Activated CD4-positive, alpha-beta memory T cell treated with anti-CD3 and anti-CD28 coated beads for 36 hours (primary cell): Measurements from ENCODE around the gene TBC1D2. TPM values are rescaled to one million over a fixed set of nuclear protein-coding genes. Genes with fewer than 3 reads are reported as not detected.

Experiments used
- CTCF ChIA-PET: fragments of 350-600 bp; sonication (Branson Sonifier 250); formaldehyde crosslinking; loops from one replicate; lab custom pipeline; 2021; ENCODE audit warnings: antibody characterized with exemption, inconsistent platforms; lab: Charles Lee
- POLR2A ChIA-PET: fragments of 350-600 bp; sonication (Branson Sonifier 250); formaldehyde crosslinking; loops from one replicate; lab custom pipeline; 2021; ENCODE audit warnings: antibody characterized with exemption; lab: Charles Lee
- DNase-seq: peaks from one replicate; pipeline ENCODE4 v3.0.0-alpha.2; 2020
- H3K27ac Mint-ChIP-seq: one replicate; pipeline ENCODE4 v1.8.0; 2021; ENCODE audit warnings: mixed read lengths
- H3K27me3 Mint-ChIP-seq: one replicate; pipeline ENCODE4 v1.8.0; 2021; ENCODE audit warnings: mixed read lengths
- H3K36me3 Mint-ChIP-seq: one replicate; pipeline ENCODE4 v1.8.0; 2021; ENCODE audit warnings: mixed read lengths
- H3K4me1 Mint-ChIP-seq: one replicate; pipeline ENCODE4 v1.8.0; 2021; ENCODE audit warnings: low read depth, mixed read lengths
- H3K4me3 Mint-ChIP-seq: one replicate; pipeline ENCODE4 v1.8.0; 2021; ENCODE audit warnings: mild to moderate bottlenecking, mixed read lengths
- H3K9me3 Mint-ChIP-seq: one replicate; pipeline ENCODE4 v1.8.0; 2021; ENCODE audit warnings: mixed read lengths
- intact Hi-C: fragments of 100-400 bp; cut with micrococcal nuclease; formaldehyde crosslinking; loops from one replicate; pipeline ENCODE4 v1.15.1; 2023
- total RNA-seq, 2 experiments: library from RNA; stranded (reverse); gene quantifications; one replicate each; pipeline ENCODE4 v1.2.3, GENCODE V29; 2021

TBC1D2 gene
- total RNA-seq, 2 experiments from 2014 or later = 5.2 to 5.3 TPM

GRCh38 chr9:98211260-98211659 lies 44.2 kb downstream of the TBC1D2 start:
- Mint-ChIP-seq H3K27ac (no peak overlapping the region), H3K4me1 (no peaks in the 10 kb centered on the region), H3K27me3 (no peaks in the 10 kb centered on the region), H3K36me3 (peaks cover 7% of the 10 kb centered on the region), H3K4me3 (no peak overlapping the region), H3K9me3 (no peaks in the 10 kb centered on the region)
- intact Hi-C loops = no loop called here
- CTCF ChIA-PET = no interaction called here
- POLR2A ChIA-PET = interaction anchor here (0.7 kb wide), 1 partner anchor 44 kb away, joined by 4 read pairs; the partner anchor contains the start of gene TBC1D2
- no peak for DNase-seq

- no peaks in the 10 kb centered on the region for H3K27me3 Mint-ChIP-seq
- H3K4me3 Mint-ChIP-seq = no peak overlapping the region
- H3K36me3 Mint-ChIP-seq = peaks cover 7% of the 10 kb centered on the region
- no peaks in the 10 kb centered on the region for H3K9me3 Mint-ChIP-seq
- DNase-seq = no peak
- POLR2A ChIA-PET = no interaction called here
- H3K27ac Mint-ChIP-seq = no peak overlapping the region
- intact Hi-C loops = no loop called here
- CTCF ChIA-PET = interaction anchor here (0.5 kb wide), 1 partner anchor 96 kb away, joined by 3 read pairs; no protein-coding TSS in a partner anchor
- peaks cover 2% of the 10 kb centered on the region for H3K4me1 Mint-ChIP-seq
Measured at GRCh38 chr9:98210435-98210834, 45.0 kb downstream of the TBC1D2 start.

GRCh38 chr9:98209530-98209929 lies 45.9 kb downstream of the TBC1D2 start:
- Mint-ChIP-seq H3K9me3 (no peaks in the 10 kb centered on the region), H3K27ac (no peak overlapping the region), H3K36me3 (peaks cover 7% of the 10 kb centered on the region), H3K27me3 (no peaks in the 10 kb centered on the region), H3K4me1 (peaks cover 2% of the 10 kb centered on the region), H3K4me3 (no peak overlapping the region)
- intact Hi-C loops = loop anchor here (5.0 kb wide), 1 partner anchor 92 kb away; the partner anchor contains the start of gene TRIM14
- DNase-seq = no peak
- POLR2A ChIA-PET = no interaction called here
- CTCF ChIA-PET = no interaction called here

- Mint-ChIP-seq H3K9me3 (no peaks in the 10 kb centered on the region), H3K4me1 (peaks cover 2% of the 10 kb centered on the region), H3K27ac (no peak overlapping the region), H3K4me3 (no peak overlapping the region), H3K27me3 (no peaks in the 10 kb centered on the region), H3K36me3 (peaks cover 7% of the 10 kb centered on the region)
- CTCF ChIA-PET = interaction anchor here (3.9 to 6.4 kb wide), 2 partner anchors 16 to 55 kb away, joined by 46 to 47 read pairs; partner anchors contain the start of gene CORO2A
- POLR2A ChIA-PET = no interaction called here
- DNase-seq = no peak
- intact Hi-C loops = loop anchor here (5.0 kb wide), 1 partner anchor 91 kb away; the partner anchor contains the start of gene TRIM14
Measured at GRCh38 chr9:98208635-98209034, 46.8 kb downstream of the TBC1D2 start.

- no peak for DNase-seq
- H3K27me3 Mint-ChIP-seq = no peaks in the 10 kb centered on the region
- H3K27ac Mint-ChIP-seq = no peak overlapping the region
- ChIA-PET POLR2A (interaction anchor here (0.5 kb wide), 1 partner anchor 49 kb away, joined by 4 read pairs; no protein-coding TSS in a partner anchor), CTCF (interaction anchor here (1.6 to 6.4 kb wide), 4 partner anchors 15 to 134 kb away, joined by 5 to 47 read pairs (median 34); partner anchors contain the start of genes CORO2A and TBC1D2)
- H3K36me3 Mint-ChIP-seq = peaks cover 7% of the 10 kb centered on the region
- intact Hi-C loops = loop anchor here (5.0 kb wide), 1 partner anchor 90 kb away; the partner anchor contains the start of gene TRIM14
- H3K4me3 Mint-ChIP-seq = no peak overlapping the region
- H3K4me1 Mint-ChIP-seq = peaks cover 2% of the 10 kb centered on the region
- no peaks in the 10 kb centered on the region for H3K9me3 Mint-ChIP-seq
Measured at GRCh38 chr9:98207606-98208005, 47.8 kb downstream of the TBC1D2 start.

GRCh38 chr9:98206754-98207153 lies 48.7 kb downstream of the TBC1D2 start:
- Mint-ChIP-seq H3K36me3 (peaks cover 3% of the 10 kb centered on the region), H3K4me1 (peaks cover 2% of the 10 kb centered on the region), H3K27me3 (no peaks in the 10 kb centered on the region), H3K9me3 (no peaks in the 10 kb centered on the region), H3K4me3 (no peak overlapping the region), H3K27ac (no peak overlapping the region)
- ChIA-PET POLR2A (no interaction called here), CTCF (interaction anchor here (1.6 to 6.4 kb wide), 4 partner anchors 14 to 133 kb away, joined by 5 to 47 read pairs (median 34); partner anchors contain the start of genes CORO2A and TBC1D2)
- no peak for DNase-seq
- intact Hi-C loops = loop anchor here (5.0 kb wide), 1 partner anchor 89 kb away; the partner anchor contains the start of gene TRIM14

GRCh38 chr9:98204692-98205091 lies 50.8 kb downstream of the TBC1D2 start:
- Mint-ChIP-seq H3K27ac (no peak overlapping the region), H3K36me3 (peaks cover 3% of the 10 kb centered on the region), H3K27me3 (no peaks in the 10 kb centered on the region), H3K9me3 (no peaks in the 10 kb centered on the region), H3K4me1 (peaks cover 2% of the 10 kb centered on the region), H3K4me3 (no peak overlapping the region)
- intact Hi-C loops = loop anchor here (1.0 to 5.0 kb wide), 4 partner anchors 50 to 130 kb away; partner anchors contain the start of genes TBC1D2 and TRIM14
- CTCF ChIA-PET = interaction anchor here (0.9 to 6.4 kb wide), 14 partner anchors 12 to 170 kb away, joined by 3 to 47 read pairs (median 4); partner anchors contain the start of genes CORO2A, TBC1D2 and TRIM14
- POLR2A ChIA-PET = no interaction called here
- no peak for DNase-seq

- Mint-ChIP-seq H3K27me3 (no peaks in the 10 kb centered on the region), H3K9me3 (no peaks in the 10 kb centered on the region), H3K36me3 (peaks cover 3% of the 10 kb centered on the region), H3K27ac (no peak overlapping the region), H3K4me3 (no peak overlapping the region), H3K4me1 (peaks cover 2% of the 10 kb centered on the region)
- POLR2A ChIA-PET = interaction anchor here (0.8 kb wide), 1 partner anchor 10 kb away, joined by 3 read pairs; no protein-coding TSS in a partner anchor
- no peak for DNase-seq
- intact Hi-C loops = no loop called here
- CTCF ChIA-PET = interaction anchor here (6.4 kb wide), 1 partner anchor 11 kb away, joined by 46 read pairs; the partner anchor contains the start of gene CORO2A
Measured at GRCh38 chr9:98203153-98203552, 52.3 kb downstream of the TBC1D2 start.

- H3K36me3 Mint-ChIP-seq = no peaks in the 10 kb centered on the region
- CTCF ChIA-PET = interaction anchor here (6.4 kb wide), 1 partner anchor 10 kb away, joined by 46 read pairs; the partner anchor contains the start of gene CORO2A
Measured at GRCh38 chr9:98202252-98202651, 53.2 kb downstream of the TBC1D2 start.

GRCh38 chr9:98201749-98202148 lies 53.7 kb downstream of the TBC1D2 start:
- intact Hi-C loops = no loop called here
- Mint-ChIP-seq H3K9me3 (no peaks in the 10 kb centered on the region), H3K4me1 (peaks cover 2% of the 10 kb centered on the region), H3K27ac (no peak overlapping the region), H3K4me3 (no peak overlapping the region), H3K36me3 (no peaks in the 10 kb centered on the region), H3K27me3 (no peaks in the 10 kb centered on the region)
- ChIA-PET CTCF (no interaction called here), POLR2A (no interaction called here)
- no peak for DNase-seq

More at GRCh38 chr9:98202252-98202651, 53.2 kb downstream of the TBC1D2 start:
- H3K4me1 Mint-ChIP-seq = peaks cover 2% of the 10 kb centered on the region
- no peak for DNase-seq
- no peak overlapping the region for H3K4me3 Mint-ChIP-seq
- H3K27ac Mint-ChIP-seq = no peak overlapping the region
- intact Hi-C loops = no loop called here
- no peaks in the 10 kb centered on the region for H3K9me3 Mint-ChIP-seq
- no peaks in the 10 kb centered on the region for H3K27me3 Mint-ChIP-seq
- POLR2A ChIA-PET = no interaction called here

GRCh38 chr9:98201102-98201501 lies 54.3 kb downstream of the TBC1D2 start:
- no peaks in the 10 kb centered on the region for H3K9me3 Mint-ChIP-seq
- POLR2A ChIA-PET = no interaction called here
- H3K4me1 Mint-ChIP-seq = peaks cover 2% of the 10 kb centered on the region
- DNase-seq = no peak
- H3K27ac Mint-ChIP-seq = no peak overlapping the region
- no peak overlapping the region for H3K4me3 Mint-ChIP-seq
- CTCF ChIA-PET = no interaction called here
- no peaks in the 10 kb centered on the region for H3K36me3 Mint-ChIP-seq
- intact Hi-C loops = no loop called here
- H3K27me3 Mint-ChIP-seq = no peaks in the 10 kb centered on the region

- no peak for DNase-seq
- no peaks in the 10 kb centered on the region for H3K9me3 Mint-ChIP-seq
- H3K4me1 Mint-ChIP-seq = no peaks in the 10 kb centered on the region
- POLR2A ChIA-PET = no interaction called here
- CTCF ChIA-PET = interaction anchor here (1.4 kb wide), 1 partner anchor 63 kb away, joined by 5 read pairs; no protein-coding TSS in a partner anchor
- H3K4me3 Mint-ChIP-seq = no peak overlapping the region
- H3K27me3 Mint-ChIP-seq = no peaks in the 10 kb centered on the region
- intact Hi-C loops = no loop called here
- H3K27ac Mint-ChIP-seq = no peak overlapping the region
- H3K36me3 Mint-ChIP-seq = no peaks in the 10 kb centered on the region
Measured at GRCh38 chr9:98199388-98200033, 55.9 kb downstream of the TBC1D2 start.
